IMR-90 (cell line): ENCODE measurements around the gene RALGPS1. TPM values are rescaled to one million over a fixed set of nuclear protein-coding genes. Genes with fewer than 3 reads are reported as not detected.

Experiments used
- ATAC-seq: fragments of 200-7000 bp; cut with Tn5 transposase; 2 replicates; pipeline ENCODE4 v1.9.1; 2020; ENCODE audit warnings: low read depth, mild to moderate bottlenecking, moderate library complexity
- BruUV-seq: library from RNA; stranded (reverse); fragments of 400-500 nt; replicated peaks from 2 replicates; lab custom pipeline; 2021; lab: Mats Ljungman, UMichigan
- CTCF ChIA-PET: fragments of 300-600 bp; formaldehyde crosslinking; extraction: SDS; loops from one replicate; lab custom pipeline; 2021; ENCODE audit warnings: antibody characterized with exemption; lab: Yijun Ruan, JAX
- POLR2A ChIA-PET: fragments of 300-600 bp; sonication (Branson Sonifier 250); formaldehyde crosslinking; loops from one replicate; lab custom pipeline; 2022; ENCODE audit warnings: antibody characterized with exemption; ENCODE audit not compliant: unreplicated experiment; lab: Charles Lee
- DNase-seq: peaks from one replicate; pipeline ENCODE4 v3.0.0; 2013
- H2AFZ ChIP-seq: replicated peaks from 2 replicates; pipeline ENCODE3; 2013; ENCODE audit warnings: low read length, mild to moderate bottlenecking; ENCODE audit not compliant: poor library complexity
- H2AK5ac ChIP-seq: 2 replicates; pipeline ENCODE4 v1.6.1; 2013; ENCODE audit warnings: low read depth, low read length, inconsistent platforms
- H2AK9ac ChIP-seq: replicated peaks from 2 replicates; pipeline ENCODE3; 2013; ENCODE audit warnings: mild to moderate bottlenecking, low read depth, low read length, moderate library complexity; ENCODE audit not compliant: poor library complexity
- H2BK120ac ChIP-seq: 2 replicates; pipeline ENCODE4 v1.6.1; 2013; ENCODE audit warnings: low read depth, low read length, inconsistent platforms
- H2BK15ac ChIP-seq: 3 replicates; pipeline ENCODE4 v1.6.1; 2013; ENCODE audit warnings: low read depth, low read length, inconsistent platforms
- H2BK20ac ChIP-seq: 2 replicates; pipeline ENCODE4 v1.6.1; 2013; ENCODE audit warnings: low read depth, mild to moderate bottlenecking, inconsistent platforms, low read length, moderate library complexity
- H2BK5ac ChIP-seq: 2 replicates; pipeline ENCODE4 v1.6.1; 2013; ENCODE audit warnings: mild to moderate bottlenecking, low read depth, low read length, inconsistent platforms; ENCODE audit not compliant: poor library complexity, severe bottlenecking
- H3K14ac ChIP-seq: replicated peaks from 2 replicates; pipeline ENCODE4 v1.6.1; 2013; ENCODE audit warnings: low read depth, low read length, inconsistent platforms
- H3K18ac ChIP-seq: 2 replicates; pipeline ENCODE4 v1.6.1; 2013; ENCODE audit warnings: low read depth, low read length, control low read depth
- H3K23ac ChIP-seq: 2 replicates; pipeline ENCODE4 v1.6.1; 2013; ENCODE audit warnings: low read depth, low read length, inconsistent platforms
- H3K27ac ChIP-seq: 2 replicates; pipeline ENCODE4 v1.5.1; 2013; ENCODE audit warnings: mild to moderate bottlenecking, control low read depth, low read length; ENCODE audit not compliant: insufficient read depth
- H3K27me3 ChIP-seq: 2 replicates; pipeline ENCODE4 v1.6.1; 2013; ENCODE audit warnings: low read length; ENCODE audit not compliant: control insufficient read depth, insufficient read depth
- H3K36me3 ChIP-seq: 2 replicates; pipeline ENCODE4 v1.6.1; 2013; ENCODE audit warnings: low read length, mixed read lengths; ENCODE audit not compliant: control insufficient read depth, insufficient read depth
- H3K4ac ChIP-seq: 2 replicates; pipeline ENCODE4 v1.6.1; 2013; ENCODE audit warnings: low read depth, low read length, inconsistent platforms
- H3K4me1 ChIP-seq: 2 replicates; pipeline ENCODE4 v1.6.1; 2013; ENCODE audit warnings: low read length, mixed read lengths; ENCODE audit not compliant: control insufficient read depth, insufficient read depth
- H3K4me2 ChIP-seq: 2 replicates; pipeline ENCODE4 v1.6.1; 2013; ENCODE audit warnings: low read depth, mild to moderate bottlenecking, control low read depth, low read length, moderate library complexity
- H3K4me3 ChIP-seq: 2 replicates; pipeline ENCODE4 v1.5.1; 2013; ENCODE audit warnings: low read depth, mild to moderate bottlenecking, control low read depth, low read length, moderate library complexity; ENCODE audit not compliant: insufficient read depth
- H3K56ac ChIP-seq: 2 replicates; pipeline ENCODE4 v1.6.1; 2013; ENCODE audit warnings: low read length, inconsistent platforms; ENCODE audit not compliant: insufficient read depth; ENCODE audit errors: extremely low read depth
- H3K79me1 ChIP-seq, 2 experiments: 2 replicates each; pipeline ENCODE4 v1.6.1; 2013; ENCODE audit warnings: low read length in 2 of 2, inconsistent platforms in 1 of 2, low read depth in 1 of 2
- H3K9ac ChIP-seq: 2 replicates; pipeline ENCODE4 v1.6.1; 2013; ENCODE audit warnings: low read depth, low read length, control low read depth
- H3K9me1 ChIP-seq: 2 replicates; pipeline ENCODE4 v1.6.1; 2013; ENCODE audit warnings: low read length, inconsistent platforms; ENCODE audit not compliant: insufficient read depth
- H3K9me3 ChIP-seq: 2 replicates; pipeline ENCODE4 v1.6.1; 2013; ENCODE audit warnings: low read length; ENCODE audit not compliant: control insufficient read depth, insufficient read depth
- H4K20me1 ChIP-seq: 2 replicates; pipeline ENCODE4 v1.6.1; 2013; ENCODE audit warnings: low read length, inconsistent platforms; ENCODE audit not compliant: insufficient read depth
- H4K5ac ChIP-seq: 2 replicates; pipeline ENCODE4 v1.6.1; 2013; ENCODE audit warnings: mild to moderate bottlenecking, low read depth, low read length, control low read depth
- H4K8ac ChIP-seq, 2 experiments: 2 replicates each; pipeline ENCODE4 v1.6.1; 2013; ENCODE audit warnings: low read depth in 2 of 2, low read length in 2 of 2, control low read depth in 1 of 2, inconsistent platforms in 1 of 2
- H4K91ac ChIP-seq: 2 replicates; pipeline ENCODE4 v1.6.1; 2013; ENCODE audit warnings: low read depth, low read length, inconsistent platforms; ENCODE audit not compliant: insufficient read depth
- CEBPB ChIP-seq: IDR thresholded peaks from 2 replicates; pipeline ENCODE4 v1.6.1; 2012; ENCODE audit warnings: low read depth, low read length, improper control_type of control experiment
- CHD1 ChIP-seq: IDR thresholded peaks from 2 replicates; pipeline ENCODE4 v1.6.1; 2012; ENCODE audit warnings: low read depth, low read length, improper control_type of control experiment
- CTCF ChIP-seq: conservative IDR thresholded peaks from 2 replicates; pipeline ENCODE4 v1.5.1; 2012; ENCODE audit warnings: mild to moderate bottlenecking, low read depth, low read length, improper control_type of control experiment
- ELK1 ChIP-seq: fragments of 150-350 bp; IDR thresholded peaks from 2 replicates; pipeline ENCODE4 v1.6.1; 2016; ENCODE audit warnings: low read depth, mild to moderate bottlenecking, low read length, moderate library complexity, borderline replicate concordance
- MAZ ChIP-seq: IDR thresholded peaks from 2 replicates; pipeline ENCODE4 v1.6.1; 2012; ENCODE audit warnings: low read depth, mild to moderate bottlenecking, low read length, improper control_type of control experiment, moderate library complexity, borderline replicate concordance
- MXI1 ChIP-seq: IDR thresholded peaks from 2 replicates; pipeline ENCODE4 v1.6.1; 2012; ENCODE audit warnings: low read depth, mild to moderate bottlenecking, low read length, moderate library complexity, borderline replicate concordance
- RAD21 ChIP-seq: IDR thresholded peaks from 2 replicates; pipeline ENCODE4 v1.6.1; 2012; ENCODE audit warnings: low read length, improper control_type of control experiment
- RCOR1 ChIP-seq: IDR thresholded peaks from 2 replicates; pipeline ENCODE4 v1.6.1; 2012; ENCODE audit warnings: mild to moderate bottlenecking, low read length, improper control_type of control experiment; ENCODE audit not compliant: insufficient replicate concordance
- RFX5 ChIP-seq: IDR thresholded peaks from 2 replicates; pipeline ENCODE4 v1.8.0; 2012; ENCODE audit warnings: low read depth, mild to moderate bottlenecking, low read length, moderate library complexity
- SMC3 ChIP-seq: fragments of 150-350 bp; IDR thresholded peaks from 2 replicates; pipeline ENCODE4 v1.6.1; 2016; ENCODE audit warnings: low read depth, mild to moderate bottlenecking, antibody characterized with exemption, low read length, moderate library complexity
- USF2 ChIP-seq: fragments of 150-350 bp; IDR thresholded peaks from 2 replicates; pipeline ENCODE4 v1.6.1; 2017; ENCODE audit warnings: mild to moderate bottlenecking, antibody characterized with exemption, low read length, low read depth
- WGBS, 2 experiments: methylation state at CpG; one replicate each; pipeline versions ENCODE4 v1.1.5 to v1.1.7; 2013; ENCODE audit warnings: missing lambda C conversion rate in 2 of 2; ENCODE audit not compliant: insufficient read length in 1 of 2; ENCODE audit errors: extremely low coverage in 2 of 2; 5-methylcytosine and 5-hydroxymethylcytosine counted together
- dilution Hi-C: fragments of 300-500 bp; cut with HindIII; formaldehyde crosslinking; loops from one replicate; pipeline ENCODE4 v1.14.3; 2018; ENCODE audit warnings: low sequenced_read_pairs; ENCODE audit not compliant: unreplicated experiment
- in situ Hi-C: fragments of 300-500 bp; cut with MboI; formaldehyde crosslinking; loops from 3 replicates; pipeline ENCODE4 v1.14.3; 2019; ENCODE audit warnings: low sequenced_read_pairs, inconsistent platforms, mixed read lengths
- intact Hi-C: fragments of 100-400 bp; cut with micrococcal nuclease; formaldehyde crosslinking; loops from 2 replicates; pipeline ENCODE4 v1.10.0; 2022
- polyA plus RNA-seq, 3 experiments: library from polyadenylated mRNA; depleted of rRNA; stranded (reverse); fragments of >200 nt; gene quantifications; 2 replicates each; pipeline ENCODE4 v1.2.3, GENCODE V29; 2012; ENCODE audit warnings: low replicate concordance in 1 of 3
- total RNA-seq: library from RNA; depleted of rRNA; stranded (reverse); fragments of >200 nt; gene quantifications from 2 replicates; pipeline ENCODE4 v1.2.3, GENCODE V29; 2012

RALGPS1 gene
- total and polyA plus RNA-seq, 2 of the 4 experiments (the other 2 are of a cell fraction) = 0.90 to 2.8 TPM

- TF ChIP-seq USF2 = no peak
Observed at GRCh38 chr9:126886034-126886822, 28.4 kb upstream of the RALGPS1 start (continued).

- H3K9me3 ChIP-seq = no peaks in the 10 kb centered on the region
- H3K36me3 ChIP-seq = peaks cover 11% of the 10 kb centered on the region; the same call in 1 of the 2 replicates
- no peak overlapping the region for H2AFZ ChIP-seq
- no peak overlapping the region for H3K27ac ChIP-seq
- no peaks in the 10 kb centered on the region for H3K27me3 ChIP-seq
- H3K56ac ChIP-seq = no peak overlapping the region
- no peak overlapping the region for H2BK5ac ChIP-seq
- ChIA-PET POLR2A (no interaction called here), CTCF (interaction anchor here (0.6 kb wide), 1 partner anchor 17 kb away, joined by 3 read pairs; no protein-coding TSS in a partner anchor)
- dilution Hi-C loops = no loop called here
- no peak overlapping the region for H3K4ac ChIP-seq
- H2BK120ac ChIP-seq = no peak overlapping the region
- H3K79me1 ChIP-seq = peaks cover 13 to 33% of the 10 kb centered on the region in 2 experiments
- 93% methylated on average over 9 of the region's 10 CpGs; no CpG with 5 or more reads in 1 of the 2 experiments for WGBS, 2 experiments
- no peak overlapping the region for H2AK9ac ChIP-seq
- no peak overlapping the region for H3K4me3 ChIP-seq
- no peak overlapping the region for H3K9ac ChIP-seq
- no peak for ATAC-seq
- H2BK15ac ChIP-seq = no peak overlapping the region
- intact Hi-C loops = no loop called here
- H3K4me2 ChIP-seq = no peak overlapping the region
- H2BK20ac ChIP-seq = no peak overlapping the region
- peaks cover 7% of the 10 kb centered on the region for H3K9me1 ChIP-seq
- peaks cover 3% of the 10 kb centered on the region for H3K4me1 ChIP-seq
- in situ Hi-C loops = no loop called here
- no peak overlapping the region for H3K23ac ChIP-seq
- H4K20me1 ChIP-seq = peaks cover 28% of the 10 kb centered on the region
- BruUV-seq = no TSS peak
- no peak overlapping the region for H4K5ac ChIP-seq
- no peak overlapping the region for H4K91ac ChIP-seq
- H2AK5ac ChIP-seq = no peak overlapping the region
- no peak overlapping the region for H3K18ac ChIP-seq
- no peak overlapping the region for H4K8ac ChIP-seq
- H3K14ac ChIP-seq = no peak overlapping the region
- DNase-seq = no peak
- TF ChIP-seq MAZ = no peak
- TF ChIP-seq CTCF = no peak
- no peak for TF ChIP-seq ELK1
- no peak for TF ChIP-seq SMC3
- TF ChIP-seq RFX5 = no peak
- TF ChIP-seq RCOR1 = no peak
- TF ChIP-seq MXI1 = no peak
- TF ChIP-seq CHD1 = no peak
- no peak for TF ChIP-seq RAD21
- TF ChIP-seq CEBPB = no peak
Observed at GRCh38 chr9:126886897-126887296, 27.7 kb upstream of the RALGPS1 start.
